Ectodermal cell (in vitro differentiated cells): Measurements from ENCODE around the gene VCX3B. TPM values are rescaled to one million over a fixed set of nuclear protein-coding genes. Genes with fewer than 3 reads are reported as not detected.
"Not testable (repeated sequence)": the region's sequence is repeated elsewhere in the genome, so short reads cannot be mapped to it uniquely, and the experiment has no call there.

Source experiments
- H3K27ac ChIP-seq: 2 replicates; pipeline ENCODE4 v1.7.0; 2013; ENCODE audit warnings: mild to moderate bottlenecking, low read depth, low read length; ENCODE audit not compliant: insufficient read depth, poor library complexity, severe bottlenecking
- H3K27me3 ChIP-seq: 2 replicates; pipeline ENCODE4 v1.7.0; 2013; ENCODE audit warnings: mild to moderate bottlenecking, low read length; ENCODE audit not compliant: insufficient read depth, control insufficient read depth, poor library complexity, severe bottlenecking
- H3K36me3 ChIP-seq: one replicate; pipeline ENCODE4 v1.7.0; 2013; ENCODE audit warnings: low read length; ENCODE audit not compliant: control insufficient read depth, insufficient read depth
- H3K4me1 ChIP-seq: one replicate; pipeline ENCODE4 v1.7.0; 2013; ENCODE audit warnings: low read length; ENCODE audit not compliant: control insufficient read depth, insufficient read depth
- H3K4me3 ChIP-seq: 2 replicates; pipeline ENCODE4 v1.7.0; 2013; ENCODE audit warnings: low read depth, low read length, control low read depth; ENCODE audit not compliant: insufficient read depth
- H3K9me3 ChIP-seq: 2 replicates; pipeline ENCODE4 v1.7.0; 2013; ENCODE audit warnings: mild to moderate bottlenecking, low read length, moderate library complexity; ENCODE audit not compliant: control insufficient read depth
- WGBS, 2 experiments: methylation state at CpG; one replicate each; pipeline ENCODE4 v1.1.7; 2013; ENCODE audit warnings: missing lambda C conversion rate in 2 of 2; 5-methylcytosine and 5-hydroxymethylcytosine counted together
- polyA plus RNA-seq, 4 experiments: library from polyadenylated mRNA; stranded (reverse); fragments of 50-300 nt; gene quantifications; one replicate each; pipeline ENCODE4 v1.2.3, GENCODE V29; 2013

VCX3B gene
- polyA plus RNA-seq (2013, experiment 1 of 4) = not detected
- not detected for polyA plus RNA-seq (2013, experiment 2 of 4)
- polyA plus RNA-seq (2013, experiment 3 of 4) = not detected
- polyA plus RNA-seq (2013, experiment 4 of 4) = not detected

DNA sequence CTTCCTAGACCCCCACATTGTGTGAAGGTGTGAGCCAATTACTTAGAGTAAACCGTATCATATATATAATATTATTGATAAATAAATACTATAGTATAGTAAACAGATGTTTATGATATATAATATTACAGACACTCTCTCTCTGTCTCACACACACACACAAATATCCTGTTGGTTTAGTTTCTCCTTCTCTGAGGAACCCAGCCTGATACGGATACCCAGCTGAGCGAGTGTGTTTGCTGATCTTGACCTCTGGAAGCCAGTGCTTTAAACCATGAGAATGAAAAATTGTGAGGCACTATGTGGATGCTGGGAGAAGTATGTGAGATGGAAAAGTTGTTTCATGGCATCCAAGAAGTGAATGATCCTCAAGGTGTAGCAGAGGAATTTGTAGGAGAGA, at the start of gene VCX3B:
TSS of gene VCX3B (plus strand) at position 301 of the 400 bp plus-strand sequence. CDS start 621 bp downstream, outside the sequence.
- H3K4me1 ChIP-seq, H3K27ac ChIP-seq, H3K36me3 ChIP-seq, H3K27me3 ChIP-seq, H3K4me3 ChIP-seq, H3K9me3 ChIP-seq: not testable (repeated sequence)
- WGBS, 2 experiments = no CpG with 5 or more reads among the region's 3 CpGs

DNA sequence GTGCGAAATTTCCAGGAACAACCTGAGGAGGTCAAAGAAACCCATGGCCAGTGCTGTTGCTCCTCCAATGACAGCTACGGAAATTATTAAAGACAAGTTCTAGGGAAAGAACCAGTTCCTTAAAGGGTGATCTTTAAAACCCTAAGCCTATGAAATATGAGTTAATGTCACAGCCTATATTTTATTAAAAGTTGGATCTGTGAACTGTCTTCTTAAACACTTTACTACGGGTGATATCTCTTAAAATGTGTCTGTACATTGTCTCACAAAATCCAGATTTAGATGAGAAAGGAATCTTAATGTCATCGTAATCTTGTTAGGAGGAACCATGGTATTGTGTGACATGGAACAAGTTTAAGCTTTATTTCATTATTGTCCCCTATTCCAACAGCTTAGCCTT, 46.3 kb upstream of the VCX3B start:
- Histone ChIP-seq H3K36me3 (no peaks in the 10 kb centered on the region), H3K4me1 (no peaks in the 10 kb centered on the region), H3K4me3 (no peak overlapping the region), H3K9me3 (no peaks in the 10 kb centered on the region), H3K27ac (no peak overlapping the region), H3K27me3 (no peaks in the 10 kb centered on the region)
- 93 to 97% methylated on average over 2 to 3 of the region's 4 CpGs for WGBS, 2 experiments

DNA sequence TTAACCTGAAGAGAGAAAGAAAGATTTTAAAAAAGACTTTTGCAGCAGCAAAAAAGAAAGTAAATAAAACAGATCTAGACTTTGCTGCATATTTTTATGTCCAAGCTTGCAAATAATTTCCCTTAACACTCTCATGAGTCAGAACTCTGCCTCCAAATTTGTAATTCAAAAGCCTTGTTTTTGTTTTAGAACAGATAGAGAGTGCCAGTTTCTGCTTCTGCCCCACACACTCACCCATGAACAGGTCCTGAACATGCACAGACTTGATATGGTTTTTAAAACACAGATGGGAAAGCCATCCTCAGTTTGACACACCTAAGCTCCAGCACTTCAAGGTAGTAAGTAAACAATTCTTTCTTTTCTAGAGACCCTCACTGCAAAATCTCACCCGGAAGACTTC, 39.7 kb upstream of the VCX3B start:
- H3K36me3 ChIP-seq = no peaks in the 10 kb centered on the region
- no peaks in the 10 kb centered on the region for H3K4me1 ChIP-seq
- WGBS, 2 experiments = no CpG with 5 or more reads among the region's 1 CpG
- H3K27me3 ChIP-seq = no peaks in the 10 kb centered on the region
- H3K9me3 ChIP-seq = no peaks in the 10 kb centered on the region
- H3K27ac ChIP-seq = no peak overlapping the region
- H3K4me3 ChIP-seq = no peak overlapping the region

GRCh38 chrX:8429692-8430249, 34.9 kb upstream of the VCX3B start:
- Histone ChIP-seq H3K27me3 (no peaks in the 10 kb centered on the region), H3K9me3 (no peaks in the 10 kb centered on the region), H3K4me1 (no peaks in the 10 kb centered on the region), H3K4me3 (no peak overlapping the region), H3K36me3 (no peaks in the 10 kb centered on the region), H3K27ac (no peak overlapping the region)
- WGBS, 2 experiments = 89 to 97% methylated on average over 4 to 6 of the region's 6 CpGs

DNA sequence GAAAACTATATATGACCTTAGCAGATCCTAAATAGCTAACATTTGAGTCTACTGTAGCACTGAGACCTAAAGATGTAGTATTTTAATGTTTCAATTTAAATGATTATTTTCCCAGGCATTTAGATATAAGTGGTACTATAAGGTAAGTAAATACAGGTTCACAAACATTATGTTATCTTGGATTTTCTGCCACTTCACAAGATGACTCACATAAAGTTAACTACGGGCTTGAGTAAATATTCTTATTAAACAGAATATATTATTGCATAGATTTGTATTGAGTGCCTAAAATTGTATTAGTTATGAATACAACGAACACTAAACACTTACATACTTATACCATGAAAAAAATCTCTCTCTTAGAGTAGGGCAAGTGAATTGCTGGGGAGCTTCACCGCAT, 34.2 kb upstream of the VCX3B start:
- Histone ChIP-seq H3K27me3 (no peaks in the 10 kb centered on the region), H3K4me1 (no peaks in the 10 kb centered on the region), H3K36me3 (no peaks in the 10 kb centered on the region), H3K27ac (no peak overlapping the region), H3K4me3 (no peak overlapping the region), H3K9me3 (no peaks in the 10 kb centered on the region)
- WGBS, 2 experiments = 100% methylated on average over 1 of the region's 3 CpGs

DNA sequence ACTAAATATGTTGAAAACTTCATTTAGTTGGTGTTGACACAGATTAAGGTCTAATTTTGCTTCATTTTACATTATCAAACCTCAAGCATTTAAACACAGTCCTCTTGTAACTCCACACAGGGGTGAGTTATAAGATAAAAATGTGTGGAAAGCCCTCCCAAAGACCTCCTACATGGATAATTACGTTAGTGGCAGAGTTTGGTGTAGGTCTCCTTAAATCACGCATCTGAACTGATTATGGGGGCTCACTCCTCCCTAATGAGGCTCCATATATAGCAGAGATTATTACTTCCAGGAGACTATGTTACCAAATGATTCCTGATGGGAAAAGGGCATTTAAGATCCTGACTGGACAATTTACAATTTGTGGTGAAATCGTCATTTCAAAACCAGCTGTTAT, 32.2 kb upstream of the VCX3B start:
- WGBS, 2 experiments = 83% methylated on average over 3 of the region's 3 CpGs; no CpG with 5 or more reads in 1 of the 2 experiments
- Histone ChIP-seq H3K4me1 (no peaks in the 10 kb centered on the region), H3K27ac (no peak overlapping the region), H3K36me3 (no peaks in the 10 kb centered on the region), H3K4me3 (no peak overlapping the region), H3K27me3 (no peaks in the 10 kb centered on the region), H3K9me3 (no peaks in the 10 kb centered on the region)

GRCh38 chrX:8433109-8434062, 31.2 kb upstream of the VCX3B start:
- Histone ChIP-seq H3K4me1 (no peaks in the 10 kb centered on the region), H3K4me3 (no peak overlapping the region), H3K36me3 (no peaks in the 10 kb centered on the region), H3K27me3 (no peaks in the 10 kb centered on the region), H3K9me3 (no peaks in the 10 kb centered on the region), H3K27ac (no peak overlapping the region)
- 90 to 98% methylated on average over 2 to 3 of the region's 3 CpGs for WGBS, 2 experiments

DNA sequence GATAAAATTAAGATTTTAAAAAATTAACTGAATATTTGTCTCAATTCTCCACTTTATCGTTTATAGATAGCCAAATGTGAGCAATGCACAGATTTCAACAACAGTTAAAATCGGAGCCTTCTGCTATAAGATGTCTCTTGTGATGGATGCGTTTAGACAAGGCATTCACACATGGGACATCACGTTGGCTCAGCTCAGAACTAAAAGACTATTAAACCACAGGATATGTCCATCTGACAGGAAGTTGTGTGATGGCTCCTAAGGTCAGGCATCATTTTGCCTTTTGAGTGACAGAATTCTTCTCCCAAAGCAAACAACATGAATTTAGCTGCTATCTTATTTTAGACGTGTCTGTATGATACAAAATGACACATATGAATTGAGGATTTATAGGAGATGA, 17.3 kb upstream of the VCX3B start:
- H3K9me3 ChIP-seq = no peaks in the 10 kb centered on the region
- H3K36me3 ChIP-seq = no peaks in the 10 kb centered on the region
- H3K27me3 ChIP-seq = no peaks in the 10 kb centered on the region
- H3K4me3 ChIP-seq = no peak overlapping the region
- WGBS, 2 experiments = 92 to 100% methylated on average over 4 of the region's 5 CpGs
- H3K4me1 ChIP-seq = no peaks in the 10 kb centered on the region
- no peak overlapping the region for H3K27ac ChIP-seq

GRCh38 chrX:8452343-8452742, 12.3 kb upstream of the VCX3B start:
- H3K4me3 ChIP-seq, H3K27ac ChIP-seq, H3K27me3 ChIP-seq, H3K9me3 ChIP-seq, H3K36me3 ChIP-seq, H3K4me1 ChIP-seq: not testable (repeated sequence)
- 94 to 98% methylated on average over 18 to 21 of the region's 21 CpGs for WGBS, 2 experiments

DNA sequence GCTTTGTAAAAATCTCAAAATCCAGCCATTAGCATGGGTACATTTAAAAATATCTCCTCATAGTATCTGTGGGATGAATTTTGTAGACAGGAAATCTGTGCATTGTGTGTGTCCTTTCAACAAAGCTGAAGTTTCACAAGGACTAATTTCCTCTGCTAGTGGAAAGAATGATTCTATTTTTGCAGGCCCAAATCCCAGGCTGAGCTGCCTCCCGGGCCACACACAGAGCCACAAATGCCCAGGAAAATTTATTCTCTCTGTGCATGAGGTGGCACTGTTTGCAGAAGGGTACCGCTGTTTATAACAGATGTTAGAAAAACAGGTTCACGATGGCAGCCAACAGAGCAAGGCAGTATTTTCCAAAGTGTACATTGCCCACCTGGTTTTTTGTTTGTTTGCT, 11.0 kb upstream of the VCX3B start:
- H3K9me3 ChIP-seq = no peaks in the 10 kb centered on the region
- H3K4me1 ChIP-seq = no peaks in the 10 kb centered on the region
- no peaks in the 10 kb centered on the region for H3K27me3 ChIP-seq
- no peak overlapping the region for H3K27ac ChIP-seq
- 85 to 90% methylated on average over 3 of the region's 3 CpGs for WGBS, 2 experiments
- H3K36me3 ChIP-seq = no peaks in the 10 kb centered on the region
- no peak overlapping the region for H3K4me3 ChIP-seq
